Esophagus muscularis mucosa (tissue), 3 donors: ENCODE data around the gene UBE2Q1.

Experiments used
- POLR2A ChIP-seq: fragments of 450-650 bp; IDR thresholded peaks from one replicate; pipeline ENCODE4 v1.6.1; 2017; ENCODE audit warnings: antibody characterized with exemption, moderate library complexity, mild to moderate bottlenecking, low read depth
- TF ChIP-seq, protein P1 (sequence below), 3 experiments: fragments of 200-600 bp in 2 of 3; fragments of 450-650 bp in 1 of 3; sonication (generic) in 2 of 3; IDR thresholded peaks; one replicate each; pipeline ENCODE4 v1.5.1; 2017 to 2019; ENCODE audit warnings: antibody characterized with exemption in 3 of 3, mild to moderate bottlenecking in 2 of 3, moderate library complexity in 1 of 3

DNA sequence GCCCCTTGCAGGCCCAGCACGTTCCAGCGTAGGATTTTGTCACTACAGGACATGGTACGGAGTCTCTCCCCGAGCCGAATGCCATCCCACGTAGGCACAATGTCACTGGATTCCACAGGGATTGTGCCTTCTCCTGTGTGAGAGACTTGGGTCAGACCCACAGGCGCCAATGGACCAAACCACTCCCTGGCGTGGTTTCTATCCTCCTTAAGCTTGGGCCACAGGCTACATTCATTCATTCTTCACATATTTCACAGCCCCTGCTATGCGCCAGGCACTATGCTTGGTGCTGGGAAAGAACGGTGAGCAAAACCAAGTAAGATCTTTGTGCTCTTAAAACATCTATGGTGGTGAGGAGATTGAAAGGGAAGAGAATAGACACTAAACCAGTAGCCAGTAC, 27.8 kb upstream of the UBE2Q1 start:
- TF ChIP-seq, protein P1, sequence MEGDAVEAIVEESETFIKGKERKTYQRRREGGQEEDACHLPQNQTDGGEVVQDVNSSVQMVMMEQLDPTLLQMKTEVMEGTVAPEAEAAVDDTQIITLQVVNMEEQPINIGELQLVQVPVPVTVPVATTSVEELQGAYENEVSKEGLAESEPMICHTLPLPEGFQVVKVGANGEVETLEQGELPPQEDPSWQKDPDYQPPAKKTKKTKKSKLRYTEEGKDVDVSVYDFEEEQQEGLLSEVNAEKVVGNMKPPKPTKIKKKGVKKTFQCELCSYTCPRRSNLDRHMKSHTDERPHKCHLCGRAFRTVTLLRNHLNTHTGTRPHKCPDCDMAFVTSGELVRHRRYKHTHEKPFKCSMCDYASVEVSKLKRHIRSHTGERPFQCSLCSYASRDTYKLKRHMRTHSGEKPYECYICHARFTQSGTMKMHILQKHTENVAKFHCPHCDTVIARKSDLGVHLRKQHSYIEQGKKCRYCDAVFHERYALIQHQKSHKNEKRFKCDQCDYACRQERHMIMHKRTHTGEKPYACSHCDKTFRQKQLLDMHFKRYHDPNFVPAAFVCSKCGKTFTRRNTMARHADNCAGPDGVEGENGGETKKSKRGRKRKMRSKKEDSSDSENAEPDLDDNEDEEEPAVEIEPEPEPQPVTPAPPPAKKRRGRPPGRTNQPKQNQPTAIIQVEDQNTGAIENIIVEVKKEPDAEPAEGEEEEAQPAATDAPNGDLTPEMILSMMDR (IDR thresholded peaks at IDR 0.05), result no peak
- TF ChIP-seq POLR2A, result no peak
